PC-9 (cell line): ENCODE results near the gene CAMTA1. TPM values are rescaled to one million over a fixed set of nuclear protein-coding genes. Genes with fewer than 3 reads are reported as not detected.

Experiments used
- BruUV-seq: library from RNA; stranded (reverse); fragments of 400-500 nt; replicated peaks from 2 replicates; lab custom pipeline; 2021; lab: Mats Ljungman, UMichigan
- CTCF ChIA-PET: fragments of 300-600 bp; sonication (Branson Sonifier 250); formaldehyde crosslinking; loops from one replicate; lab custom pipeline; 2022; ENCODE audit warnings: antibody characterized with exemption; lab: Charles Lee
- POLR2A ChIA-PET: fragments of 300-600 bp; sonication (Branson Sonifier 250); formaldehyde crosslinking; loops from one replicate; lab custom pipeline; 2022; ENCODE audit warnings: antibody characterized with exemption; ENCODE audit not compliant: unreplicated experiment; lab: Charles Lee
- DNase-seq, 2 experiments: peaks; one replicate each; pipeline versions ENCODE4 v3.0.0 to v3.0.0-alpha.2; 2015 to 2022; ENCODE audit warnings: mixed read lengths in 1 of 2
- H2AFZ ChIP-seq: fragments of 200-600 bp; sonication (generic); 2 replicates; pipeline ENCODE4 v1.8.1; 2017; ENCODE audit warnings: antibody characterized with exemption
- H3F3A ChIP-seq: fragments of 200-600 bp; sonication (generic); 2 replicates; pipeline ENCODE4 v1.8.1; 2017; ENCODE audit warnings: antibody characterized with exemption, mild to moderate bottlenecking, low read depth; ENCODE audit not compliant: insufficient read depth
- H3K27ac ChIP-seq: fragments of 200-600 bp; sonication (generic); 2 replicates; pipeline ENCODE4 v1.6.1; 2016; ENCODE audit warnings: mixed run types
- H3K27me3 ChIP-seq: fragments of 200-600 bp; sonication (generic); 2 replicates; pipeline ENCODE4 v1.6.1; 2016; ENCODE audit warnings: low read depth, mixed run types; ENCODE audit not compliant: insufficient read depth
- H3K36me3 ChIP-seq: fragments of 200-600 bp; sonication (generic); 2 replicates; pipeline ENCODE4 v1.6.1; 2016; ENCODE audit warnings: low read depth, mixed run types
- H3K4me1 ChIP-seq: fragments of 200-600 bp; sonication (generic); replicated peaks from 2 replicates; pipeline ENCODE4 v1.6.1; 2016; ENCODE audit warnings: mixed run types; ENCODE audit not compliant: insufficient read depth
- H3K4me2 ChIP-seq: fragments of 200-600 bp; sonication (generic); 2 replicates; pipeline ENCODE4 v1.6.1; 2017; ENCODE audit warnings: mixed run types
- H3K4me3 ChIP-seq: fragments of 200-600 bp; sonication (generic); 2 replicates; pipeline ENCODE4 v1.6.1; 2016; ENCODE audit warnings: mixed run types
- H3K79me2 ChIP-seq: fragments of 200-600 bp; sonication (generic); 2 replicates; pipeline ENCODE4 v1.6.1; 2017; ENCODE audit warnings: low read depth, mixed run types
- H3K9me2 ChIP-seq: fragments of 200-600 bp; sonication (generic); 2 replicates; pipeline ENCODE4 v1.8.1; 2017; ENCODE audit warnings: mild to moderate bottlenecking; ENCODE audit not compliant: insufficient read depth
- H3K9me3 ChIP-seq: fragments of 200-600 bp; sonication (generic); 2 replicates; pipeline ENCODE4 v1.8.1; 2016; ENCODE audit warnings: low read depth; ENCODE audit not compliant: insufficient read depth
- H4K20me1 ChIP-seq: fragments of 200-600 bp; sonication (generic); 2 replicates; pipeline ENCODE4 v1.8.1; 2017; ENCODE audit not compliant: insufficient read depth
- CTCF ChIP-seq: fragments of 200-600 bp; sonication (generic); conservative IDR thresholded peaks from 2 replicates; pipeline ENCODE4 v1.6.1; 2017; ENCODE audit warnings: mixed run types, antibody characterized with exemption, mild to moderate bottlenecking, moderate library complexity
- EZH2 ChIP-seq: fragments of 200-600 bp; sonication (generic); IDR thresholded peaks from 2 replicates; pipeline ENCODE4 v1.8.0; 2017; ENCODE audit warnings: antibody characterized with exemption, low read depth
- intact Hi-C: fragments of 100-400 bp; cut with micrococcal nuclease; formaldehyde crosslinking; loops from one replicate; pipeline ENCODE4 v1.10.0; 2022; ENCODE audit not compliant: unreplicated experiment
- total RNA-seq: library from RNA; stranded (reverse); gene quantifications from 2 replicates; pipeline ENCODE4 v1.2.3, GENCODE V29; 2021

Gene CAMTA1
- total RNA-seq, 1 experiment from 2014 or later, result 72.3 TPM

DNA sequence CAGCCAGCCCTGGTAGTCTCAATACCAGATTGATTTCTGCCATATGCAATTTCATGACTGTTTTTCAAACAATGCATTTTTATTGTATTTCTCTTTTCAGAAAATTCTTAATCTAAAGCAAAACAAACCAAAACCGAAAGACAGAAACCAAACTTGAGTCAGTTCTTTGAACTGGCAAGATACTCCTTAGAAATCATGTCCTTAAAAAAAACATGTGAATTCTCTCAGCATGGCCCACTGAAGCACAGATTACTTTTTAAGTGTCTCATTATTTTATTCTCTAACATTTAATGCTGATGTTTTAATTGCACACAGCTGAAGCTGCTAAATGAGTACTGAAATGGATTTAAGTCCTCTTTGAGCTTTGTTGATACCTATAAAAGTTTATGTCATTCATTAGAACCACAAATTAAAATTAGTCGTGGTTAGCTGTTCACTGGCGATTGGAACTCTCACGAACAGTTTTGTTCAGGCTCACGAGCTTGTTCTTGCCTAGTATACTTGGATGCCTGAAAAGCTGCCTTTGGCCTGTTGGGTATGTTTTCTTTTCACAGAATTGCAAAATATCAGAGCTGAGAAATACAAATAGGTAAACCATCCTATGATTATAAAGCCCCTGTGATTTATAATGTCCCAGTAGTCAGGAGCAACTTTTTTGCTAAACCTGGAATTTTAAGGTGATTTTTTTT, 87.5 kb downstream of the CAMTA1 start:
- TF ChIP-seq CTCF (no peak), EZH2 (no peak)
- BruUV-seq, result no TSS peak
- DNase-seq, result no peak

GRCh38 chr1:6873298-6874015, 88.2 kb downstream of the CAMTA1 start:
- Histone ChIP-seq H3K27ac (no peak overlapping the region), H3F3A (no peaks in the 10 kb centered on the region), H3K9me3 (no peaks in the 10 kb centered on the region), H3K79me2 (no peaks in the 10 kb centered on the region), H3K4me3 (no peak overlapping the region), H2AFZ (no peak overlapping the region), H3K27me3 (no peaks in the 10 kb centered on the region), H3K4me1 (no peaks in the 10 kb centered on the region), H3K4me2 (no peak overlapping the region), H4K20me1 (no peaks in the 10 kb centered on the region), H3K9me2 (no peaks in the 10 kb centered on the region), H3K36me3 (no peaks in the 10 kb centered on the region)
- ChIA-PET CTCF (no interaction called here), POLR2A (interaction anchor here (0.5 kb wide), 1 partner anchor 78 kb away, joined by 4 read pairs; no protein-coding TSS in a partner anchor)
- DNase-seq, result no peak
- no TSS peak for BruUV-seq
- TF ChIP-seq EZH2, result no peak
- TF ChIP-seq CTCF, result no peak
- intact Hi-C loops, result no loop called here

More for the DNA sequence above, 87.5 kb downstream of the CAMTA1 start:
- H3F3A ChIP-seq, result no peaks in the 10 kb centered on the region
- H3K27ac ChIP-seq, result no peak overlapping the region
- intact Hi-C loops, result no loop called here
- no peaks in the 10 kb centered on the region for H3K36me3 ChIP-seq
- no peak overlapping the region for H2AFZ ChIP-seq
- ChIA-PET POLR2A (no interaction called here), CTCF (no interaction called here)
- H4K20me1 ChIP-seq, result no peaks in the 10 kb centered on the region
- no peaks in the 10 kb centered on the region for H3K9me2 ChIP-seq
- H3K9me3 ChIP-seq, result no peaks in the 10 kb centered on the region
- H3K4me1 ChIP-seq, result no peaks in the 10 kb centered on the region
- H3K4me2 ChIP-seq, result no peak overlapping the region
- no peak overlapping the region for H3K4me3 ChIP-seq
- H3K79me2 ChIP-seq, result no peaks in the 10 kb centered on the region
- H3K27me3 ChIP-seq, result no peaks in the 10 kb centered on the region

GRCh38 chr1:6874298-6874697, 89.0 kb downstream of the CAMTA1 start:
- H4K20me1 ChIP-seq, result no peaks in the 10 kb centered on the region
- no peaks in the 10 kb centered on the region for H3K4me1 ChIP-seq
- H2AFZ ChIP-seq, result no peak overlapping the region
- ChIA-PET POLR2A (interaction anchor here (0.5 kb wide), 1 partner anchor 78 kb away, joined by 4 read pairs; no protein-coding TSS in a partner anchor), CTCF (no interaction called here)
- H3K9me3 ChIP-seq, result no peaks in the 10 kb centered on the region
- DNase-seq, result no peak
- no TSS peak for BruUV-seq
- intact Hi-C loops, result no loop called here
- H3K27ac ChIP-seq, result no peak overlapping the region
- no peaks in the 10 kb centered on the region for H3K27me3 ChIP-seq
- no peaks in the 10 kb centered on the region for H3K79me2 ChIP-seq
- no peaks in the 10 kb centered on the region for H3K9me2 ChIP-seq
- no peak overlapping the region for H3K4me2 ChIP-seq
- no peaks in the 10 kb centered on the region for H3F3A ChIP-seq
- no peak overlapping the region for H3K4me3 ChIP-seq
- no peak for TF ChIP-seq EZH2
- TF ChIP-seq CTCF, result no peak
- no peaks in the 10 kb centered on the region for H3K36me3 ChIP-seq
